ENCODE measurements around the gene MAGI1.
"Not testable (repeated sequence)": the region's sequence is repeated elsewhere in the genome, so short reads cannot be mapped to it uniquely, and the experiment has no call there.

Gene MAGI1

DNA sequence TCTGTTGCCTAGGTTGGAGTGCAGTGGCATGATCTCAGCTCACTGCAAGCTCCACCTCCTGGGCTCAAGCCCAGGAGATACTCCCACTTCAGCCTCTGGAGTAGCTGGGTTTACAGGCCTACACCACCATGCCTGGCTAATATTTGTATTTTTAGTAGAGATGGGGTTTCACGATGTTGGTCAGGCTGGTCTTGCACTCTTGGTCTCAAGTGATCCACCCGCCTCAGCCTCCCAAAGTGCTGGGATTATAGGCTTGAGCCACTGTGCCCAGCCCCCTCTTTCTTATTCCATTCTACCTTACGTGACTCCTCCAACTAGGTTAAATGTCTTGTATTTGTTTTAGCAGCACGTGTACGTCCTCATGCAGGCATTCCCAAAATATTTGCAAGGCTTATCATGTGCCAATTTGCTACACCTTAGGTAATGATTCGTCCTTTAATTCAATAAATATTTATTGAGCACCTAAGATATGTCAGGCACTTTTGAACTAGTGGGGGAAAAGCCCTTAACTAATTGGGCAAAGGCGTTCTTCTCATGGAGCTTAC lies 14.9 kb upstream of the MAGI1 start:
- no peak for DNase-seq (ENCODE audit: low read depth)
- TF ChIP-seq CTCF (IDR thresholded peaks at IDR 0.05; ENCODE audit: insufficient read depth, low read depth, low read length, missing control alignments) = no peak
- no peak overlapping the region for H3K4me3 ChIP-seq (ENCODE audit: low read length)

- H3K4me3 ChIP-seq (ENCODE audit: low read length) = no peak overlapping the region
- TF ChIP-seq CTCF (IDR thresholded peaks at IDR 0.05; ENCODE audit: insufficient read depth, low read depth, low read length, missing control alignments) = no peak
Observed at GRCh38 chr3:66052721-66053549, 14.2 kb upstream of the MAGI1 start.

DNA sequence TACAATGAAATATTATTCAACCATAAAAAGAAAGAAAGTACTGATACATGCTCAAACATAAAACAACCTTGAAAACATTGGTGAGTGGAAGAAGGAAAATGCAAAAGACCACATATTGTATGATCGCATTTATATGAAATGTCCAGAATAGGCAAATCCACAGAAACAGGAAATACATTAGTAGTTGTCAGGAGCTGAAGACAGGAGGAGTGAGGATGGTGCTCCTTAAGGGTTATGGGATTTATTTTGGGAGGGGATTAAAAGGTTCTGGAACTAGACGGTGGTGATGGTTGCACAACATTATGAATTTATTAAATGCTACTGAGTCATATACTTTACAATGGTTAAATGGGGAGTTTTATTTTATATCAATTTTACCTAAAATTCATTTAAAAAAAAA lies 12.1 kb upstream of the MAGI1 start:
- DNase-seq (ENCODE audit: low read depth) = no peak
- H3K4me3 ChIP-seq (ENCODE audit: low read length) = no peak overlapping the region
- no peak for TF ChIP-seq CTCF (IDR thresholded peaks at IDR 0.05; ENCODE audit: insufficient read depth, low read depth, low read length, missing control alignments)

More at GRCh38 chr3:66052721-66053549, 14.2 kb upstream of the MAGI1 start:
- DNase-seq (ENCODE audit: low read depth) = no peak

DNA sequence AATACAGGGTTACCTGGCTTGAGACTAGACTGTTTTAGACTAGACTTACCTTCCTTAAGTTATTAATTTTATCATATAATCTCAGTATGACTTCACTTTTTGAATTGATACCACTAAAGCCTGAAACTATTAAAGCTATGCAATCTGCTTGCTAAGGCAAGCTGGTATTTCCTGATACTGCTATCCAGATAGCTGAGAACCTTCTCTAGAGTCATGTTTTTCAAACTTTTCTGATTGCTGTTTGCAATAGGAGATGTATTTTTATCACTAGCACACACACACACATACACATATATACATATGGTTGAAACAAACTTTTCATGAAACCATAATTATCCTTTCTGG lies 9.3 kb upstream of the MAGI1 start:
- DNase-seq (ENCODE audit: low read depth) = no peak
- no peak overlapping the region for H3K4me3 ChIP-seq (ENCODE audit: low read length)
- no peak for TF ChIP-seq CTCF (IDR thresholded peaks at IDR 0.05; ENCODE audit: insufficient read depth, low read depth, low read length, missing control alignments)

DNA sequence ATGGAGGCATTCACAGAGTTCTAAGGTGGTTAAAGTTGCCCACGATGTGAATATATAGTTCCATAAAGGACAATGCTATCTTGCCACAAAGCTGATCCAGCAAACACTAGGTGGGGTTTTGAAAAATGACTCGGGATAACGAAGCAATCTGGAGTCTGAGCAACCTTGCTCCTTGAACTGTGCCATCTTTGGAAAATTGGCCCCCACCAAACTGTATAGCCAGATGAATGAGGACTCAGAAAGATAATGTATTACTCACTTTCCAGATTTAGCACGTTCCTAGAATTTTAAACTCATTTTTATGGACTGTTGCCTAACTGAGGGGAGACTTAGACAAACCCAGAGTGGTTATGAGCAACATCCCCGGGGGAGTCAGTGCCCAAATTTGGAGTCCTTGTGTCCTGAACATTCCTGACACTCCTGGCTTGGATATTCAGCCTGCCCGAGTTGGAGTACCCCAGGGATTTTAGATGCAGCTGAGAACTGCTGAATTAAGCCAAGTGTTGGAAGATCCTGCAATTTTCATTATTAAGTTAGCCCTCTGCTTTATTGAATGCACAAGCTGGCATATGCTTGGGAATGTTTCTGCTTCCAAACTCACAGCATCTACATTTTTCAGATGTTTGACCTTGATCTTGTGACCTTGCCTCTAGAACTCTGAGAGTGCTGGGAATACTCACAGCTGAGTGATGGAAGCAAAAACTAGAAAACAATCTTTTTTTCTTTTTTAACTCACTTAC lies 8.8 kb upstream of the MAGI1 start:
- no peak for TF ChIP-seq CTCF (IDR thresholded peaks at IDR 0.05; ENCODE audit: insufficient read depth, low read depth, low read length, missing control alignments)
- H3K4me3 ChIP-seq (ENCODE audit: low read length) = no peak overlapping the region
- DNase-seq (ENCODE audit: low read depth) = no peak

GRCh38 chr3:66046321-66046720 lies 7.6 kb upstream of the MAGI1 start:
- not testable (repeated sequence) for H3K4me3 ChIP-seq (ENCODE audit: low read length); DNase-seq (ENCODE audit: low read depth)

DNA sequence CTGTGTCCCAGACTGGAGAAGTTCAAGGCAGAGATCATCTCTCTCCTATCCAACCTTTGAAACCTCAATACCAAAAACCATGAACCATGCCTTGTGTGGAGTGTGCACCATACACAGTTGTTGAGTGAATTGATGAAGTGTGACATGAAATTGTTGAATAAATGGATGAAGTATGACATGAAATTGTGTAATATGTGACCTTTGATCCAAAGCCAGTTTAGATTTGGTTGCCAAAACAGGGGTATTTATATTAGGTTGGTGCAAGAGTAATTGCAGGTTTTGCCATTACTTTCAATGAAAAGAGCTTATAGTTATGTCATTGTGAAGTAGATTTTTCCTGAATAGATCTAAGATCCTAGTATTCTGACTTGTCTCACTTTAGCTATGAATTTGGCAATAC lies 3.1 kb upstream of the MAGI1 start:
- DNase-seq (ENCODE audit: low read depth) = no peak
- H3K4me3 ChIP-seq (ENCODE audit: low read length) = no peak overlapping the region

More for the DNA sequence above, 3.1 kb upstream of the MAGI1 start:
- TF ChIP-seq CTCF (IDR thresholded peaks at IDR 0.05; ENCODE audit: insufficient read depth, low read depth, low read length, missing control alignments) = no peak

Data from epithelial cell of esophagus (primary cell).